Keratinocyte (primary cell): ENCODE results near the gene HLX.

Experiments used
- EZH2 ChIP-seq: IDR thresholded peaks from one replicate; pipeline ENCODE4 v1.6.1; 2012; ENCODE audit warnings: inconsistent platforms, mild to moderate bottlenecking, low read length, moderate library complexity
- TF ChIP-seq, protein P1 (sequence below), 3 experiments: IDR thresholded peaks in 1 of 3; conservative IDR thresholded peaks in 1 of 3; optimal IDR thresholded peaks in 1 of 3; 2 replicates in 2 of 3; 3 replicates in 1 of 3; pipeline versions ENCODE3 to v1.5.1; 2011; ENCODE audit warnings: low read length in 3 of 3, mild to moderate bottlenecking in 3 of 3, moderate library complexity in 2 of 3, control low read depth in 1 of 3, inconsistent platforms in 1 of 3; ENCODE audit not compliant: insufficient read depth in 2 of 3; ENCODE audit errors: extremely low read depth in 1 of 3

DNA sequence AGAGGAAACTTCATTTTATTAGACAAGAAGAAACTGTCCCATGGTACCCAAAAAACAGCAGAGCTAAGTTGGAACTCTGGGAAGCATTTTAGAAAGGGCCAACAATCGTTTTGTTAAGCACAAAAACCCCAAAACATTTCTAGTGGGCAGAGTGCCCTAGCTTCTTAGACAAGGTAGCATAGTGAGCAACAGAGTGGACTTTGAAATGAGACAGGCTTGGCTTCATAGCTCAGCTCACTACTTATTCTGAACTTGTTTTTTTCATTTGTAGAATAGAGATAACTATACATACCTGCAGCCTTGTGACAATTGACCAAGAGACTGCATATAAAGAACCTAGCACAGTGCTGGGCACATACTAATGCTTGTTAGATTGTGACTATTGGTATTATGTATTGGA lies 50.1 kb downstream of the HLX start:
- TF ChIP-seq, protein P1, sequence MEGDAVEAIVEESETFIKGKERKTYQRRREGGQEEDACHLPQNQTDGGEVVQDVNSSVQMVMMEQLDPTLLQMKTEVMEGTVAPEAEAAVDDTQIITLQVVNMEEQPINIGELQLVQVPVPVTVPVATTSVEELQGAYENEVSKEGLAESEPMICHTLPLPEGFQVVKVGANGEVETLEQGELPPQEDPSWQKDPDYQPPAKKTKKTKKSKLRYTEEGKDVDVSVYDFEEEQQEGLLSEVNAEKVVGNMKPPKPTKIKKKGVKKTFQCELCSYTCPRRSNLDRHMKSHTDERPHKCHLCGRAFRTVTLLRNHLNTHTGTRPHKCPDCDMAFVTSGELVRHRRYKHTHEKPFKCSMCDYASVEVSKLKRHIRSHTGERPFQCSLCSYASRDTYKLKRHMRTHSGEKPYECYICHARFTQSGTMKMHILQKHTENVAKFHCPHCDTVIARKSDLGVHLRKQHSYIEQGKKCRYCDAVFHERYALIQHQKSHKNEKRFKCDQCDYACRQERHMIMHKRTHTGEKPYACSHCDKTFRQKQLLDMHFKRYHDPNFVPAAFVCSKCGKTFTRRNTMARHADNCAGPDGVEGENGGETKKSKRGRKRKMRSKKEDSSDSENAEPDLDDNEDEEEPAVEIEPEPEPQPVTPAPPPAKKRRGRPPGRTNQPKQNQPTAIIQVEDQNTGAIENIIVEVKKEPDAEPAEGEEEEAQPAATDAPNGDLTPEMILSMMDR (optimal IDR thresholded peaks at IDR 0.05 in 1 of 3, IDR thresholded peaks at IDR 0.05 in 1 of 3, conservative IDR thresholded peaks at IDR 0.05 in 1 of 3; ENCODE audit: extremely low read depth in 1 of 3, insufficient read depth in 2 of 3, low read length in 3 of 3) = no peak
- TF ChIP-seq EZH2 = no peak
